Uterus (tissue), 4 donors: ENCODE results near the gene GPRASP3. TPM values are rescaled to one million over a fixed set of nuclear protein-coding genes. Genes with fewer than 3 reads are reported as not detected.

Source experiments
- DNase-seq, 2 donors: peaks; one replicate each; pipeline ENCODE4 v3.0.0-alpha.2; 2019 to 2020
- H3K27ac ChIP-seq, 2 donors: fragments of 200-600 bp; sonication (generic); 1 replicate in 1 of 2; 2 replicates in 1 of 2; pipeline ENCODE4 v1.5.1; 2016 to 2018
- H3K27me3 ChIP-seq, 2 donors: fragments of 200-600 bp; sonication (generic); one replicate each; pipeline ENCODE4 v1.5.1; 2018 to 2019; ENCODE audit warnings: control low read depth in 1 of 2
- H3K36me3 ChIP-seq, 2 donors: fragments of 200-600 bp; sonication (generic); one replicate each; pipeline ENCODE4 v1.5.1; 2019; ENCODE audit warnings: control low read depth in 1 of 2
- H3K4me1 ChIP-seq, 2 donors: fragments of 200-600 bp; sonication (generic); one replicate each; pipeline ENCODE4 v1.5.1; 2018 to 2019; ENCODE audit warnings: control low read depth in 1 of 2
- H3K4me3 ChIP-seq, 2 donors: fragments of 200-600 bp; sonication (generic); 1 replicate in 1 of 2; 2 replicates in 1 of 2; pipeline ENCODE4 v1.5.1; 2018 to 2019; ENCODE audit warnings: mild to moderate bottlenecking in 1 of 2
- H3K9me3 ChIP-seq, 2 donors: fragments of 200-600 bp; sonication (generic); one replicate each; pipeline ENCODE4 v1.5.1; 2019; ENCODE audit warnings: control low read depth in 1 of 2
- CTCF ChIP-seq, 4 experiments: fragments of 200-600 bp in 2 of 4; fragments of 450-650 bp in 2 of 4; sonication (generic) in 2 of 4; IDR thresholded peaks; one replicate each; pipeline ENCODE4 v1.5.1; 2016 to 2019; ENCODE audit warnings: antibody characterized with exemption in 4 of 4, mild to moderate bottlenecking in 2 of 4, moderate library complexity in 1 of 4
- POLR2A ChIP-seq, 2 donors: fragments of 450-650 bp; IDR thresholded peaks; one replicate each; pipeline ENCODE4 v1.6.1; 2016; ENCODE audit warnings: antibody characterized with exemption in 2 of 2, mild to moderate bottlenecking in 1 of 2, moderate library complexity in 1 of 2
- intact Hi-C: fragments of 100-400 bp; cut with DNase I; formaldehyde crosslinking; loops from one replicate; pipeline ENCODE4 v1.15.1; 2023; ENCODE audit warnings: low total_unique reads
- total RNA-seq, 4 donors: library from RNA; depleted of rRNA in 3 of 4; stranded (reverse); fragments of >200 nt in 3 of 4; gene quantifications; one replicate each; pipeline versions ENCODE4 v1.1.0 to v1.2.4, GENCODE V29; 2014 to 2023
- donor health status: DM: yes; HTN: yes; CAD: no.

The GPRASP3 gene
- total RNA-seq, 4 donors from 2014 or later: 2.4 to 26.2 (median 11.9) TPM

GRCh38 chrX:102728646-102729045, 8.1 kb downstream of the GPRASP3 start:
- Histone ChIP-seq H3K4me1 (no peaks in the 10 kb centered on the region), H3K4me3 (no peak overlapping the region), H3K27me3 (no peaks in the 10 kb centered on the region), H3K9me3 (no peaks in the 10 kb centered on the region), H3K27ac (no peak overlapping the region), H3K36me3 (no peaks in the 10 kb centered on the region)
- TF ChIP-seq POLR2A (IDR thresholded peaks at IDR 0.05) (no peak), CTCF (IDR thresholded peaks at IDR 0.05) (no peak)
- DNase-seq: no peak
- intact Hi-C loops: no loop called here

GRCh38 chrX:102739657-102740056, 19.1 kb downstream of the GPRASP3 start:
- TF ChIP-seq CTCF (IDR thresholded peaks at IDR 0.05) (no peak), POLR2A (IDR thresholded peaks at IDR 0.05) (no peak)
- no peak for DNase-seq

DNA sequence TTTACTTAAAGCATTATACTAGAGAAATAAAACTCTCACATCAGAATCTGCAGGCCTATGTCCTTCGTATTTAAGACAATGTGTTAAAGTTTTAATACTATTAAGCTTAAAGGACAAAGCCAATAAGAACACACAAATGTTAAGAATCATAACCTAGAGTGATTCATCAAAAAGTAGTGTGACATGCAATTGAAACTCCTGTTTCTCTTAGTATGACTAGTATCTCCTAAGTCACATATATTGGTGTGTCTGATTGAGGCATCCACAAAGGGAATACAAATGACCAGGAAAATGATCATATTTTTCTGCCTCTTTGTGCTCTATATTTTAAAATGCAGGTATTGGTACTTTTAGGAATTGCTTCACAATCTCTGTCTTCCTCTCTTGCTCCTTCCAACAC, 23.8 kb downstream of the GPRASP3 start:
- Histone ChIP-seq H3K4me1 (no peaks in the 10 kb centered on the region), H3K9me3 (no peaks in the 10 kb centered on the region), H3K36me3 (no peaks in the 10 kb centered on the region), H3K27me3 (no peaks in the 10 kb centered on the region), H3K27ac (no peak overlapping the region), H3K4me3 (no peak overlapping the region)
- DNase-seq: no peak
- TF ChIP-seq POLR2A (IDR thresholded peaks at IDR 0.05) (no peak), CTCF (IDR thresholded peaks at IDR 0.05) (no peak)
- intact Hi-C loops: no loop called here

More at GRCh38 chrX:102739657-102740056, 19.1 kb downstream of the GPRASP3 start:
- H3K4me1 ChIP-seq: no peaks in the 10 kb centered on the region
- H3K27me3 ChIP-seq: no peaks in the 10 kb centered on the region
- H3K4me3 ChIP-seq: no peak overlapping the region
- H3K9me3 ChIP-seq: no peaks in the 10 kb centered on the region
- no peak overlapping the region for H3K27ac ChIP-seq
- no peaks in the 10 kb centered on the region for H3K36me3 ChIP-seq
- intact Hi-C loops: no loop called here

DNA sequence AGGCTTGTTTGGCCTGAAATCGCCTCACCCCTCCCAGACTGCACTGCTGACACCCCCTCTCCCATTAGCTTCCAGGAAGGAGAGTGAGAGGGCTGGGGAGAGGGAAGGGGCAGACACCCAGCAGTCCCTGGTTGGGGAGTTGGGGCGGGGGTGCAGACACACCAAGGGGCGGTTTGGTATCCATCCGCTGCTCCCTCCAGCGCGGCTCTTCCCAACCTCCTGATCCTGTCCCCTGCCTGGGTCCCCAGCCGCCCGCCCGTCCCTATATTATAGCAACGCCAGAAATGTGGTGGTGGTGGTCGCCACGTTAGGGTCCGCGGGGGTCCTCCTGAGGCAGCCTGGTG, 24.9 kb downstream of the GPRASP3 start:
- TF ChIP-seq POLR2A (IDR thresholded peaks at IDR 0.05): no peak
- Histone ChIP-seq H3K4me3 (peak overlapping the region; percentile 57 to 60), H3K27ac (peak overlapping the region; percentile 46 to 64), H3K4me1 (no peaks in the 10 kb centered on the region), H3K36me3 (no peaks in the 10 kb centered on the region), H3K9me3 (no peaks in the 10 kb centered on the region), H3K27me3 (no peaks in the 10 kb centered on the region)
- no peak for DNase-seq
- intact Hi-C loops: no loop called here

- no peaks in the 10 kb centered on the region for H3K27me3 ChIP-seq
- peak; percentile 44 to 49 for DNase-seq
- peak overlapping the region; percentile 46 to 64 for H3K27ac ChIP-seq
- intact Hi-C loops: no loop called here
- H3K9me3 ChIP-seq: no peaks in the 10 kb centered on the region
- peak overlapping the region; percentile 57 to 60 for H3K4me3 ChIP-seq
- no peaks in the 10 kb centered on the region for H3K36me3 ChIP-seq
- TF ChIP-seq CTCF (IDR thresholded peaks at IDR 0.05) (no peak), POLR2A (IDR thresholded peaks at IDR 0.05) (no peak)
- H3K4me1 ChIP-seq: no peaks in the 10 kb centered on the region
These were observed 25.5 kb downstream of the GPRASP3 start for GRCh38 chrX:102745857-102746584.
